Measurements from ENCODE around the gene PLB1.

DNA sequence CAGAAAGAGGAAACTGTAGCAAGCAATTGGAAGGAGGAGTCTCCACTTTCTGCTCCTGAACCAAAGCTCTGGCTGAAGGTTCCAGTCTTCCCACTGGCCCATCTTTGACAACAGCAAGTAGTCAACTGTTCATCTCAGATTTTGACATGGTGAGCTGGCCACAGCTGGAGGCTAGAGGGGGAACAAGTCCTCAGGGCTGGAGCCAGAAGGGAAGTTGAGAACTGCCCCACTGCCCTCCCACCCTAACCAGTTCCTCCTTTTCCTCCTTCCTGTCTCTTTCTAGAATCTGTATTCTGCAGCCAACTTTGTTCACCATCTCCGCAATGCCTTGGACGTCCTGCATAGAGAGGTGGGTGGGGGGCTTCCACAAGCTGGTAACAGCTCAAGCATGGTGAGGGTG is 105.8 kb downstream of the PLB1 start:
- TF ChIP-seq, protein P1, sequence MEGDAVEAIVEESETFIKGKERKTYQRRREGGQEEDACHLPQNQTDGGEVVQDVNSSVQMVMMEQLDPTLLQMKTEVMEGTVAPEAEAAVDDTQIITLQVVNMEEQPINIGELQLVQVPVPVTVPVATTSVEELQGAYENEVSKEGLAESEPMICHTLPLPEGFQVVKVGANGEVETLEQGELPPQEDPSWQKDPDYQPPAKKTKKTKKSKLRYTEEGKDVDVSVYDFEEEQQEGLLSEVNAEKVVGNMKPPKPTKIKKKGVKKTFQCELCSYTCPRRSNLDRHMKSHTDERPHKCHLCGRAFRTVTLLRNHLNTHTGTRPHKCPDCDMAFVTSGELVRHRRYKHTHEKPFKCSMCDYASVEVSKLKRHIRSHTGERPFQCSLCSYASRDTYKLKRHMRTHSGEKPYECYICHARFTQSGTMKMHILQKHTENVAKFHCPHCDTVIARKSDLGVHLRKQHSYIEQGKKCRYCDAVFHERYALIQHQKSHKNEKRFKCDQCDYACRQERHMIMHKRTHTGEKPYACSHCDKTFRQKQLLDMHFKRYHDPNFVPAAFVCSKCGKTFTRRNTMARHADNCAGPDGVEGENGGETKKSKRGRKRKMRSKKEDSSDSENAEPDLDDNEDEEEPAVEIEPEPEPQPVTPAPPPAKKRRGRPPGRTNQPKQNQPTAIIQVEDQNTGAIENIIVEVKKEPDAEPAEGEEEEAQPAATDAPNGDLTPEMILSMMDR (conservative IDR thresholded peaks at IDR 0.05; ENCODE audit: low read length), result no peak
- TF ChIP-seq EZH2phosphoT487 (IDR thresholded peaks at IDR 0.05; ENCODE audit: borderline replicate concordance, low read depth, low read length), result no peak
